Right kidney (tissue), 9 donors: Measurements from ENCODE around the gene NDUFS5.
"Not testable (repeated sequence)": the region's sequence is repeated elsewhere in the genome, so short reads cannot be mapped to it uniquely, and the experiment has no call there.

Experiments used
- DNase-seq: peaks from one replicate; pipeline ENCODE4 v3.0.0-alpha.2; 2016
- long read RNA-seq, 8 donors: transcript quantifications; one replicate each; lab custom pipeline, GENCODE V29; 2026

Gene NDUFS5
- long read RNA-seq, donor 1, transcript NDUFS5-202 (3 exons, 548 nt), result minor isoform, 202 of 528 reads
- long read RNA-seq, donor 1, transcript NDUFS5-201 (3 exons, 544 nt), result major isoform, 204 of 528 reads
- long read RNA-seq, donor 1, partial matches to known transcripts, result 122 of 528 reads
- long read RNA-seq, donor 1, other reads (novel, unspliced or antisense), result 0 of 528 reads
- long read RNA-seq, donor 2, transcript NDUFS5-201 (3 exons, 544 nt), result major isoform, 184 of 221 reads
- long read RNA-seq, donor 2, transcript NDUFS5-202 (3 exons, 548 nt), result minor isoform, 8 of 221 reads
- long read RNA-seq, donor 2, partial matches to known transcripts, result 29 of 221 reads
- long read RNA-seq, donor 2, other reads (novel, unspliced or antisense), result 0 of 221 reads
- long read RNA-seq, donor 3, transcript NDUFS5-201 (3 exons, 544 nt), result major isoform, 77 of 116 reads
- long read RNA-seq, donor 3, transcript NDUFS5-202 (3 exons, 548 nt), result minor isoform, 26 of 116 reads
- long read RNA-seq, donor 3, partial matches to known transcripts, result 13 of 116 reads
- long read RNA-seq, donor 3, other reads (novel, unspliced or antisense), result 0 of 116 reads
- long read RNA-seq, donor 4, transcript NDUFS5-202 (3 exons, 548 nt), result major isoform, 97 of 208 reads
- long read RNA-seq, donor 4, transcript NDUFS5-201 (3 exons, 544 nt), result minor isoform, 91 of 208 reads
- long read RNA-seq, donor 4, partial matches to known transcripts, result 20 of 208 reads
- long read RNA-seq, donor 4, other reads (novel, unspliced or antisense), result 0 of 208 reads
- long read RNA-seq, donor 5, transcript NDUFS5-202 (3 exons, 548 nt), result minor isoform, 7 of 303 reads
- long read RNA-seq, donor 5, transcript NDUFS5-201 (3 exons, 544 nt), result major isoform, 270 of 303 reads
- long read RNA-seq, donor 5, partial matches to known transcripts, result 26 of 303 reads
- long read RNA-seq, donor 5, other reads (novel, unspliced or antisense), result 0 of 303 reads
- long read RNA-seq, donor 6, transcript NDUFS5-202 (3 exons, 548 nt), result minor isoform, 86 of 208 reads
- long read RNA-seq, donor 6, transcript NDUFS5-201 (3 exons, 544 nt), result major isoform, 94 of 208 reads
- long read RNA-seq, donor 6, partial matches to known transcripts, result 28 of 208 reads
- long read RNA-seq, donor 6, other reads (novel, unspliced or antisense), result 0 of 208 reads
- long read RNA-seq, donor 7, transcript NDUFS5-201 (3 exons, 544 nt), result major isoform, 166 of 343 reads
- long read RNA-seq, donor 7, transcript NDUFS5-202 (3 exons, 548 nt), result minor isoform, 145 of 343 reads
- long read RNA-seq, donor 7, partial matches to known transcripts, result 32 of 343 reads
- long read RNA-seq, donor 7, other reads (novel, unspliced or antisense), result 0 of 343 reads
- long read RNA-seq, donor 8, transcript NDUFS5-202 (3 exons, 548 nt), result minor isoform, 62 of 274 reads
- long read RNA-seq, donor 8, transcript NDUFS5-201 (3 exons, 544 nt), result major isoform, 170 of 274 reads
- long read RNA-seq, donor 8, partial matches to known transcripts, result 42 of 274 reads
- long read RNA-seq, donor 8, other reads (novel, unspliced or antisense), result 0 of 274 reads

- peak; percentile 95 for DNase-seq
Observed at GRCh38 chr1:39026051-39026865, at the start of gene NDUFS5. Gene NDUFS5 (plus strand): TSS chr1:39026350. CDS start chr1:39028725, 2,375 bp downstream.

GRCh38 chr1:38977399-38978244, 48.5 kb upstream of the NDUFS5 start:
- not testable (repeated sequence) for DNase-seq

- DNase-seq, result not testable (repeated sequence)
Observed at GRCh38 chr1:38978245-38978542, 48.0 kb upstream of the NDUFS5 start.

GRCh38 chr1:38979380-38979779, 46.8 kb upstream of the NDUFS5 start:
- not testable (repeated sequence) for DNase-seq

- no peak for DNase-seq
Observed at GRCh38 chr1:38989979-38990378, 36.2 kb upstream of the NDUFS5 start.

- DNase-seq, result no peak
Observed at GRCh38 chr1:38990386-38990737, 35.8 kb upstream of the NDUFS5 start.

GRCh38 chr1:38990738-38991637, 35.2 kb upstream of the NDUFS5 start, which contains the start of gene AKIRIN1:
Gene AKIRIN1 (plus strand): TSS chr1:38991276. CDS start chr1:38991381, 105 bp downstream.
- peak; percentile 98 for DNase-seq

- peak; percentile 25 for DNase-seq
Observed at GRCh38 chr1:38991638-38992411, 34.3 kb upstream of the NDUFS5 start.

- no peak for DNase-seq
Observed at GRCh38 chr1:38992412-38993111, 33.6 kb upstream of the NDUFS5 start.

GRCh38 chr1:38994196-38994595, 32.0 kb upstream of the NDUFS5 start:
- no peak for DNase-seq

GRCh38 chr1:38997034-38997900, 28.9 kb upstream of the NDUFS5 start:
- no peak for DNase-seq

- no peak for DNase-seq
Observed at GRCh38 chr1:38997901-38998190, 28.3 kb upstream of the NDUFS5 start.

GRCh38 chr1:39001516-39002421, 24.4 kb upstream of the NDUFS5 start:
- no peak for DNase-seq

GRCh38 chr1:39003281-39003680, 22.9 kb upstream of the NDUFS5 start:
- no peak for DNase-seq

GRCh38 chr1:39003794-39004193, 22.4 kb upstream of the NDUFS5 start:
- DNase-seq, result no peak

- no peak for DNase-seq
Observed at GRCh38 chr1:39006287-39006686, 19.9 kb upstream of the NDUFS5 start.
